ENCODE measurements around the gene ETDB. TPM values are rescaled to one million over a fixed set of nuclear protein-coding genes. Genes with fewer than 3 reads are reported as not detected.
"Not testable (repeated sequence)": the region's sequence is repeated elsewhere in the genome, so short reads cannot be mapped to it uniquely, and the experiment has no call there.

The ETDB gene
- total RNA-seq (not detected), total RNA-seq (0 reads per million in 172 experiments)
- not detected for polyA plus RNA-seq (2013, experiment 1 of 2)
- polyA plus RNA-seq (2013, experiment 2 of 2), result not detected

DNA sequence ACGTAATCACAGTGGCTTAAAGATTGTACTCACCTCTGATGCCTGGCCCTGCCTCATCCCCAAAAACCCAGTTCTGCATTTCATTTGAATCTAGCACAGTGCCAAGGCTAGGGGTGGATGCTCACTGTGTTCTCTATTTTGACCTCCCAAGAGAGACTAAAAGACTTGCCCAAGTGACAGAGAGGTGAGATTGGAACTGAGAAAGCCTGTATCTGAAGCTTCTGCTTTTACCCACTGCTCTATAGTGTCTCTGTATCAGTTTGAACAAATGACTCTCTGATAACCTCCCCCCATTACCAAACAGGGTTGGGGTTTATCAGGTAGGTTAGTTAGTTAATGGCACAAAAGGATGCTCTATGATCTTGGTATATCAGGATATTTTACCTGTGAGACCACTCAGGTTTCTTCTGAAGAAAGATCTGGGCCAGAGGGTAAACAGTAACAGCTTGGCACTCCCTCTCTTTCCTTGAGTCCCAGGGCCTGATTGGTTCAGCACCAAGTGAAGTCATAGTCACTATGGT, at the start of gene ETDB:
ETDB (minus strand) TSS at position 471 of the 521 bp plus-strand sequence. CDS start 1,265 bp downstream, outside the sequence.
- POLR2A ChIA-PET; H3K36me3 Mint-ChIP-seq (ENCODE audit: low read depth): not testable (repeated sequence)

DNA sequence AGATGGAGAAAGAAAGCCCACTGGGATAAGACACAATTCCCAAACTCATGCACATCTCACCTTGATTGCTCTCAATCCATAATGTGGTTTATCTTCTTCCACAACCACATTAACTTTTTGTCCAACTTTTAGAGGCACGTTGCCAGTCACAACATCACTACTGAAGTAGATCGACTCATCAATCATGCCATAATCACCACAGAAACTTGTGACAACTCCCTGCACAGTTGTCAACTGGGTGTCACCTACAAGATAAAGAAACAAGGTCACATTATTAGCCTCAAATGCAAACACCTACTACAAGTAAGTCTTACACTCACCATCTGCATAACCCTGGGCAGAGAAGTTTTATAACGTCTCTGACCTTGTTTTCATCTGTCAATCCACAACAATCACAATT, 49.2 kb upstream of the ETDB start:
- POLR2A ChIA-PET; H3K27ac ChIP-seq (ENCODE audit: low read depth in 1 of 2, low read length in 2 of 2); H3K4me3 ChIP-seq (ENCODE audit: low read length); H3K36me3 ChIP-seq (ENCODE audit: insufficient read depth, low read length); H3K27ac Mint-ChIP-seq; H3K36me3 Mint-ChIP-seq (ENCODE audit: low read depth); H3K4me3 Mint-ChIP-seq; DNase-seq; H3K4me1 ChIP-seq (ENCODE audit: insufficient read depth, low read length); H3K27me3 ChIP-seq (ENCODE audit: control insufficient read depth in 1 of 2, insufficient read depth in 2 of 2, low read length in 2 of 2); H3K4me1 Mint-ChIP-seq (ENCODE audit: low read depth); intact Hi-C loops (cut with DNase I, micrococcal nuclease); H3K9me3 Mint-ChIP-seq; ATAC-seq (ENCODE audit: poor library complexity); CTCF ChIA-PET; H3K9me3 ChIP-seq (ENCODE audit: control insufficient read depth in 1 of 2, insufficient read depth in 1 of 2, low read length in 2 of 2): not testable (repeated sequence)
- peaks cover 13% of the 10 kb centered on the region for H3K27me3 Mint-ChIP-seq

More for the DNA sequence above, at the start of gene ETDB:
- H3K27me3 Mint-ChIP-seq; H3K27me3 ChIP-seq (ENCODE audit: control insufficient read depth in 1 of 2, insufficient read depth in 2 of 2, low read length in 2 of 2); H3K9me3 ChIP-seq (ENCODE audit: control insufficient read depth in 1 of 2, insufficient read depth in 1 of 2, low read length in 2 of 2); CTCF ChIA-PET; DNase-seq; H3K4me3 Mint-ChIP-seq; H3K9me3 Mint-ChIP-seq; H3K36me3 ChIP-seq (ENCODE audit: insufficient read depth, low read length); intact Hi-C loops (cut with DNase I, micrococcal nuclease); H3K27ac Mint-ChIP-seq; H3K4me1 ChIP-seq (ENCODE audit: insufficient read depth, low read length); H3K4me1 Mint-ChIP-seq (ENCODE audit: low read depth); H3K4me3 ChIP-seq (ENCODE audit: low read length); H3K27ac ChIP-seq (ENCODE audit: low read depth in 1 of 2, low read length in 2 of 2); ATAC-seq (ENCODE audit: poor library complexity): not testable (repeated sequence)

DNA sequence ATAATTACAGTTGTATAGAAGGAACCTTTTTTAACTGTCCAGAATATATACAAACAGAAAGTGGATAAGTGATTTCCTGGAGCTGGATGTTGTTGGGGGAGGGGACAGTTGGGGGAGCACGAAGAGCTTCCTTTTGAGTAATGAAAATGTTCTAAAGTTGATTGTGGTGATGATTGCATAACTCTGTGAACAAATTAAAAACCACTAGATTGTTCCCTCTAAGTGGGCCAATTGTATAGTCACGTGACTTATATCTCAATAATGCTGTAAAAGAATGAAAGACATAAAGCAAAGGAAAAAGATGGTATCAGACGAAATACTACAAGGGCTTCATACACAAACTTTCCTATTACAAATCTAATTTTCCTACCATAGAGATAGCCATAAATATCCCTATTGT, 48.2 kb upstream of the ETDB start:
- ChIA-PET POLR2A (no interaction called here), CTCF (no interaction called here)
- Histone ChIP-seq H3K4me1 (ENCODE audit: insufficient read depth, low read length) (no peaks in the 10 kb centered on the region), H3K27ac (ENCODE audit: low read depth in 1 of 2, low read length in 2 of 2) (no peak overlapping the region), H3K9me3 (ENCODE audit: control insufficient read depth in 1 of 2, insufficient read depth in 1 of 2, low read length in 2 of 2) (no peaks in the 10 kb centered on the region), H3K36me3 (ENCODE audit: insufficient read depth, low read length) (no peaks in the 10 kb centered on the region), H3K27me3 (ENCODE audit: control insufficient read depth in 1 of 2, insufficient read depth in 2 of 2, low read length in 2 of 2) (no peaks in the 10 kb centered on the region), H3K4me3 (ENCODE audit: low read length) (no peak overlapping the region)
- intact Hi-C loops (cut with DNase I, micrococcal nuclease), result no loop called here
- DNase-seq (no peak), ATAC-seq (ENCODE audit: poor library complexity) (no peak)
- H3K9me3 Mint-ChIP-seq, result no peaks in the 10 kb centered on the region
- H3K4me3 Mint-ChIP-seq, result no peak overlapping the region
- H3K27ac Mint-ChIP-seq, result no peak overlapping the region
- TF ChIP-seq, protein P1, sequence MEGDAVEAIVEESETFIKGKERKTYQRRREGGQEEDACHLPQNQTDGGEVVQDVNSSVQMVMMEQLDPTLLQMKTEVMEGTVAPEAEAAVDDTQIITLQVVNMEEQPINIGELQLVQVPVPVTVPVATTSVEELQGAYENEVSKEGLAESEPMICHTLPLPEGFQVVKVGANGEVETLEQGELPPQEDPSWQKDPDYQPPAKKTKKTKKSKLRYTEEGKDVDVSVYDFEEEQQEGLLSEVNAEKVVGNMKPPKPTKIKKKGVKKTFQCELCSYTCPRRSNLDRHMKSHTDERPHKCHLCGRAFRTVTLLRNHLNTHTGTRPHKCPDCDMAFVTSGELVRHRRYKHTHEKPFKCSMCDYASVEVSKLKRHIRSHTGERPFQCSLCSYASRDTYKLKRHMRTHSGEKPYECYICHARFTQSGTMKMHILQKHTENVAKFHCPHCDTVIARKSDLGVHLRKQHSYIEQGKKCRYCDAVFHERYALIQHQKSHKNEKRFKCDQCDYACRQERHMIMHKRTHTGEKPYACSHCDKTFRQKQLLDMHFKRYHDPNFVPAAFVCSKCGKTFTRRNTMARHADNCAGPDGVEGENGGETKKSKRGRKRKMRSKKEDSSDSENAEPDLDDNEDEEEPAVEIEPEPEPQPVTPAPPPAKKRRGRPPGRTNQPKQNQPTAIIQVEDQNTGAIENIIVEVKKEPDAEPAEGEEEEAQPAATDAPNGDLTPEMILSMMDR (IDR thresholded peaks at IDR 0.05), result no peak
- H3K4me1 Mint-ChIP-seq (ENCODE audit: low read depth), result no peaks in the 10 kb centered on the region
- H3K36me3 Mint-ChIP-seq (ENCODE audit: low read depth), result no peaks in the 10 kb centered on the region
- peaks cover 7% of the 10 kb centered on the region for H3K27me3 Mint-ChIP-seq

DNA sequence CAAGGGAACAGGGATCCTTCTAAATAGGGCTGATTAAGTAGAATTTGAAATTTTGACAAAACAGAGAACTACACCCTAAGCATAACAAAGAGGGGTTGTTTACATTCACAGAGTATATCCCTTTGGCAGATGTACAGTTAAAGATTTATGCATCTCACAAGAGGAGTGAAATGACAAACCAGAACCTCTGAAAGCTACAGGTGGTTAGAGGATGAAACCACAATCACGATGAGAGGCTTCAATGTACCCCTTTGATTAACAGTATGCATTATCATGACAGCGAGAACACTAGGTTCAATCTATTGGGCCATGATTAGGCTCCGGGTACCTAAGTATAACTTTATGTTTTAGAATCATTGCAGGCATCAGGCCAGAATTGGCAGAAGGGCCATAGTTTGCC, 34.4 kb upstream of the ETDB start:
- H3K4me1 Mint-ChIP-seq (ENCODE audit: low read depth); H3K4me3 Mint-ChIP-seq; intact Hi-C loops (cut with DNase I, micrococcal nuclease); H3K4me1 ChIP-seq (ENCODE audit: insufficient read depth, low read length); ATAC-seq (ENCODE audit: poor library complexity); H3K9me3 Mint-ChIP-seq; H3K27ac ChIP-seq (ENCODE audit: low read depth in 1 of 2, low read length in 2 of 2); H3K36me3 Mint-ChIP-seq (ENCODE audit: low read depth); DNase-seq; CTCF ChIA-PET; H3K36me3 ChIP-seq (ENCODE audit: insufficient read depth, low read length); H3K27me3 ChIP-seq (ENCODE audit: control insufficient read depth in 1 of 2, insufficient read depth in 2 of 2, low read length in 2 of 2); H3K9me3 ChIP-seq (ENCODE audit: control insufficient read depth in 1 of 2, insufficient read depth in 1 of 2, low read length in 2 of 2); H3K4me3 ChIP-seq (ENCODE audit: low read length); H3K27ac Mint-ChIP-seq; POLR2A ChIA-PET: not testable (repeated sequence)
- H3K27me3 Mint-ChIP-seq, result peaks cover 11% of the 10 kb centered on the region

DNA sequence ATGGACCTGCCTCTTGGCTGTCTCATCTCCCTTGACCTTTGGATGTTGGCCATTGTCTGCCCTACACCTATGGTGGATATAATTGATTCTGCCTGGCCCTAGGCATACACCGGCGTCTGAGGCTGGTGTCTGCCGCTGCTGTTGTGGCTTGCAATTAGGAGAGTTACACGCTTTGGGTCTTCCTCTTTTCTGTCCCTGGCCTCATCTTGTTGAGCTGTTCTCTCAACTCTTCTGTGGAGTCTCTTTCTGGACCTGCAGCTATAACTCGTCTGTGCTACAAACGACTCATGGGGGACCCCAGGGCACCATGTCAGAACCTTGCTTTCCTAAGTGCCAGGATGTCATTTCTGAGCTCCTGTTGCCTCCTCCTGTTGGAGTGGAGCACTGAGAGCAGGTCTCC, 5.8 kb upstream of the ETDB start:
- POLR2A ChIA-PET; H3K4me3 Mint-ChIP-seq; CTCF ChIA-PET; H3K27me3 ChIP-seq (ENCODE audit: control insufficient read depth in 1 of 2, insufficient read depth in 2 of 2, low read length in 2 of 2); ATAC-seq (ENCODE audit: poor library complexity); H3K36me3 ChIP-seq (ENCODE audit: insufficient read depth, low read length); H3K4me1 ChIP-seq (ENCODE audit: insufficient read depth, low read length); H3K27me3 Mint-ChIP-seq; H3K9me3 Mint-ChIP-seq; H3K27ac ChIP-seq (ENCODE audit: low read depth in 1 of 2, low read length in 2 of 2); intact Hi-C loops (cut with DNase I, micrococcal nuclease); H3K9me3 ChIP-seq (ENCODE audit: control insufficient read depth in 1 of 2, insufficient read depth in 1 of 2, low read length in 2 of 2); H3K4me1 Mint-ChIP-seq (ENCODE audit: low read depth); H3K27ac Mint-ChIP-seq; H3K4me3 ChIP-seq (ENCODE audit: low read length); DNase-seq; H3K36me3 Mint-ChIP-seq (ENCODE audit: low read depth): not testable (repeated sequence)

DNA sequence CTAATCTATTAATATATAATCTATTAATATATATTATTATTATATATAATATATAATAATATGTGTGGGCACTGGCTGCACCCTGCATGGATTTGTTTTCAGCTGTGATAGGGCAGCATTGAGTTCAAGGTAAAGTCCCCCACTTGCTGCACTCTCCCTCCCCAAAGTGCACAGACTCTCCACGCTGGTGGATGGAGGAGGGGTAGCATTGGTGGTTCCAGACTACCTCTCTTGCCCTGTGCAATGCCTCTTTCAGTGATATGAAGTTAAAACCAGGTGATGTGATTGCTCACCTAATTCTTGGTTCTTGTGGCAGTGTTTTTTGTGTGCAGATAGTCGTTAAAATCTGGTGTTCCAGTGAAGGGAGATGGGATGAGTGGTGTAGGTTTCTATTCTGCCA, 4.3 kb downstream of the ETDB start:
- H3K27me3 Mint-ChIP-seq, result peaks cover 11% of the 10 kb centered on the region
- H3K4me3 ChIP-seq (ENCODE audit: low read length); H3K36me3 ChIP-seq (ENCODE audit: insufficient read depth, low read length); H3K27ac Mint-ChIP-seq; H3K27me3 ChIP-seq (ENCODE audit: control insufficient read depth in 1 of 2, insufficient read depth in 2 of 2, low read length in 2 of 2); H3K9me3 Mint-ChIP-seq; H3K27ac ChIP-seq (ENCODE audit: low read depth in 1 of 2, low read length in 2 of 2); CTCF ChIA-PET; DNase-seq; H3K4me1 ChIP-seq (ENCODE audit: insufficient read depth, low read length); H3K9me3 ChIP-seq (ENCODE audit: control insufficient read depth in 1 of 2, insufficient read depth in 1 of 2, low read length in 2 of 2); H3K4me3 Mint-ChIP-seq; POLR2A ChIA-PET; intact Hi-C loops (cut with DNase I, micrococcal nuclease); H3K36me3 Mint-ChIP-seq (ENCODE audit: low read depth); ATAC-seq (ENCODE audit: poor library complexity); H3K4me1 Mint-ChIP-seq (ENCODE audit: low read depth): not testable (repeated sequence)
